DMS 273 (cell line): ENCODE measurements around the gene TRAP1.
"Not testable (repeated sequence)": the region's sequence is repeated elsewhere in the genome, so short reads cannot be mapped to it uniquely, and the experiment has no call there.

Experiments
- DNase-seq: peaks from one replicate; lab custom pipeline; 2025; ENCODE audit not compliant: unreplicated experiment; lab: John Stamatoyannopoulos, UW

The TRAP1 gene

DNA sequence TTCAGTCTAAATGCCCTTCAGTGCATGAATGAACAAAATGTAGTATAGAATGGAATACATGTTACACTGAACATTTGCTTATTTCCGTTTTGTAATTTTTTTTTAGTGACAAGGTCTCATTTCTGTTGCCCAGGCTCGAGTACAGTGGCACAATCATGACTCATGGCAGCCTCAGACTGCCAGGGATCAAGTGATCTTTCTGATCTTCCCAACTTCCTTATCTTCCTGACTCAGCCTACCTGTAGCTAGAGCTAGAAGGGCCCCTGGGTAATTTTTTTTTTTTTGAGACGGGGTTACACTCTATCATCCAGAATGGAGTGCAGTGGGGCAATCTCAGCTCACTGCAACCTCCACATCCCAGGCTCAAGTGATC lies 98.6 kb downstream of the TRAP1 start:
- no peak for DNase-seq

DNA sequence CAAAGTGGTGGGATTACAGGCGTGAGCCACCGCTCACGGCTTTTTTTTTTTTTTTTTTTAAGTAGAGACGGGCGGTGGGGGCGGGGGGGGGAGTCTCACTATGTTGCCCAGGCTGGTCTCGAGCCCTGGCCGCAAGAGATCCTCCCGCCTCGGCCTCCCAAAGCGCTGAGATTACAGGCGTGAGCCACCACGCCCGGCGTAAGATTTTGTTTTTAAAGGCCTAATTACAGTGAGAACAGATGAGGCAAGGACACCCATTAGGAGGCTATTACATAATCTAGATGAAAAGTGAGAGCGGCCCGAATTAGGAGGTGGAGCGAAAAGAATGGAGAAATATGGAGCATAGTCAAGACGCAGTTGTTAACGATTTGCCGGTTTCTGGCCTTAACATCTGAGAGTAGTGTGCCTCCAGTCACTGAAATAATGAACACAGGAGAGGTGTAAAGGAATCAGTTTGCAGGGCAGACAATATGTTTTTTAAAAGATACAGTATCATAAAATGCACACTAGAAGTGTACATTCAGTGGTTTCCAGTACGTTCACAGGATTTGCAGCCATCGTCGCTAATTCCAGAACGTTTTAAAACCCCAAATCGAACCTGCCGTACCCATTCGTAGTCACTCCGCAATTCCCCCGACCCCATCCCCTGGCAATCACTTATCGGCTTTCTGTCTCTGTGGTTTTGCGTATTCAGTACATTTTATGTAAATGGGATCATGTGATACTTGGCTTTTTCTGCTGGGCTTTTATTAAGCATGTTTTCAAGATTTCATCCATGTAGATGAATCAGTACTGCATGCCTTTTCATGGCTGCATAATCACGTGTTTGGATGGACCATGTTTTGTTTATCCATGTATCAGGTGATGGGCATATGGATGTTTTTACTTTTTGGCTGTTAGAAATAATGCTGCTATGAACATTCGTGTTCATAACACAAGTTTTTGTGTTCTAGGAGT lies 104.5 kb downstream of the TRAP1 start:
- DNase-seq: no peak

DNA sequence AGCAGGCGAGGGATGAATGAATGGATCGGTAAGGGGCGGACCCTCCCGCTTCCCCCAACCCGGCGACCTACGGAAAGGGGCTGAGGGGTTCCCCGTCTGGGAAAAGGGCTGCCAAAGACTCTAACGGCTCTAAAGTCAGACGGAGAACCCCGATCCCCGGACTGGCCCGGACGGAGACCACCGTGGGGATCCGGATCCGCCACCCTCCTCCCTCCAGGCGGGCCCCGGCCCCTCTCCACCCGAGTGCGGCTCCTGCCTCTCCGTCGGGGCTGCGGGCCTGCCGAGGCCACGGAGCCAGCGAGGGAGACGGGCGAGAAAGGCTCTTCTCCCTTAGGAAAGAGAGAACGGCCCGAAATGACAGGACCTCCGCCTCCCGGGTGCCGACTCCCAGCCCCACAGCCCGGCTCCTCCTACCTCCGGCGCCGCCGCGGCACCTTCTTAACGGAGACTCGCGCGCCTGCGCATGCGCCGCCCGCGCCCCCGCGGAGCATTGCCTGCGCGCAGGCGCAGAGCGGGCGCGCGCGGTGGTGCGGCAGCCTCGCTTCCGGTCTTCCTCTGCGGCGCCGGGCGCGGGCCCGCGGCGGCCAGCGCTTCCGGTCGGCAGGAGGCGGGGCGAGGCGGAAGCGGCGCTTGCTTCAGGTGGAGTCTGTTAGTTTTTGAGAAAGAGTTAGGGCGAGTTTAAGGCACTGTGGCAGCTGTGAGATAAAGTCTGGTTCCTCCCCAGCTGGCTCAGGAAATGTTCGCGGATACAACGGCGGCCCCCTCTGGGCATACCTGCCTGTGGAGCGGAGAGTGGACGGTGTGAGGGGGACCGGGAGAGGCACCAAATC lies 106.0 kb downstream of the TRAP1 start, which contains the start of gene SLX4:
Gene SLX4, minus strand, starts transcription at position 461 of the 830 bp plus-strand sequence. CDS start 2,642 bp downstream, outside the sequence.
- DNase-seq: peak; percentile 98

DNA sequence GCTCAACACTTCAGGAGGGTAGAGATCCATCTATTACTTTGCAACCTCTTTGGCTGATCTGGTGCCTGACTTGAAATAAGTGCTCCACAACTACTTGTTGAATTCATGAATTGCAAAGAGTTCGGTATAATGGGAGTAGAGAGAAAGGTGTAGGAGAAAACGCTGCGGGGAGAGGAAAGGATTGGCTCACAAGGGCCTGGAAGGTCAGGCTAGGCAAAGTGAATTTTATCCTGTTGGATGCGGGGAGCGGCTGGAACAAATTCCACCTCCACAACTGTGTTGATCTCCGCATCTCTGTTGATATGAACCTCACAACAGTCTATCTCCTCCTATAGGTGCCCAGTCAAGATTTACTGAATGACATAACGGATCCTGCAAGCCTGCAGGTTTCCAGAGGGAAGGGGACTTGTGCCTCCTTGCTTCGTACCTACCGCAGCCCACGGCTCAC lies 106.6 kb downstream of the TRAP1 start:
- no peak for DNase-seq

DNA sequence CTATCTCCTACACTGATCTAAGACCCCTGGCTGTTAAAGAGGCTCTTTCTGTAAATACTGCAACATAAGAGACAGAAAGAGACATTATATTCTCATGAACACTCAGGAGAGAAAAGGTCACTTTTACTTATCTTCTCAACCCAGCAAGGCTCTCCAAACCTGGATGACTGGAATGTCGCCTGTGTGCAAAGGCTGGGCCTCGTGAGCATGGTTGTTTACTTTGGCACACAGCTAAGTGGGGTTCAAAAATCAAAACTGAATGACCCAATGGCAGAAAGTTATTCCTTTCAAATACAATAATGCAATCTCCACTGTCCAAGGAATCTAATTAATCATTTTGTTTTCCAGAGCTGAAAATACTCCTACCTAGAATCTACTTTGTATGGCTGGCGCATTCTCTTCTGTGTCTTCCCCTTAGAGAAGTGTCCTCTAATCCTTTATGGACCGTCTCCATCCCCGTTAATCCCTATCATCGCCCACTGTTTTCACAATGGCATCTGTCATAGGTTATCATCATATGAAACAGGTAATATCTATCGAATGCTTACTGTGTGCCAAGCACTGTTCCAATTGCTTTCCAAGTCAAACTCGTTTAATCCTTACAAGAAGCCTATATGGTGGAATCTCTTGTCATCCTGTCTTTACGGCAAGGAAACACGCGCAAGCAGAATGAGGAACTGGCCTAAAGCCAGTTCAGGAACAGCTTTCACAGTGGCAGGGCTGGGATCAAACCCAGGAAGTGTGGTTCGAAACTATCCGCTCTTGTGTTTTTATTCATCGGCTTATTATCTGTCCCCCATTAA lies 107.2 kb downstream of the TRAP1 start:
- DNase-seq: no peak

DNA sequence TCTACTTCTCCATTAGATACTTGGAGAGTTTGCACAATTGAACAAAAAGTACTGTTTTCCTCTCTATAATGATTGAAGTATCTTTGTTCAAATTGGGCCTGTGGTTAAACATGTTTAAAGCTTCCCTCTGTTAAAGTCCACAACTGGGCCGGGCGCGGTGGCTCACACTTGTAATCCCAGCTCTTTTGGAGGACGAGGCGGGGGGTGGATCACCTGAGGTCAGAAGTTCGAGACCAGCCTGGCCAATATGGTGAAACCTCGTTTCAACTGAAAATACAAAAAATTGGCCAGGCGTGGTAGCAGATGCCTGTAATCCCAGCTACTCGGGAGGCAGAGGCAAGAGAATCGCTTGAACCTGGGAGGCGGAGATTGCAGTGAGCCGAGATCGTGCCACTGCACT lies 108.3 kb downstream of the TRAP1 start:
- not testable (repeated sequence) for DNase-seq

DNA sequence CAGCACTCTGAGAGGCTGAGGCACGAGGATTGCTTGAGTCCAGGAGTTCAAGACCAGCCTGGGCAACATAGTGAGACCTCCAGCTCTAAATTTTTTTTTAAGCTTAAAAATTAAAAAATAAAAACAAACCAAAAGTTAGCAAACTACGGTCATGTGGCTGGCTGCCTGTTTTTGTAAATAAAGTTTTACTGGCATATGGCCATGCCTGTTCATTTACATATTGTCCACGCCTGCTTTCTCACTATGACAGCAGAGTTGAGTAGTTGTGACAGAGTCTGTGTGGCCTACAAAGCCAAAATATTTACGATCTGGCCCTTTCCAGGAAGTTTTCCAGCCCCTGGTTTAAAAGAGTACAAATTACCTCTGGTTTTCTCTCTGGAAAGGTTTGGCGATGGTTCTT lies 109.3 kb downstream of the TRAP1 start:
- no peak for DNase-seq
